Dedifferentiated amniotic fluid mesenchymal stem cell (primary cell): ENCODE measurements around the gene PDE1A.

ENCODE experiments used
- DNase-seq: peaks from one replicate; pipeline ENCODE4 v3.0.0-alpha.2; 2016; ENCODE audit errors: extremely low spot score

The PDE1A gene

GRCh38 chr2:182426918-182427240, at the start of gene PDE1A:
Gene PDE1A (minus strand): TSS chr2:182427036.
- no peak for DNase-seq

- no peak for DNase-seq
Measured at GRCh38 chr2:182473635-182474034, 46.8 kb upstream of the PDE1A start.

GRCh38 chr2:182463760-182464159, 36.9 kb upstream of the PDE1A start:
- DNase-seq: no peak

- peak; percentile 61 for DNase-seq
Measured at GRCh38 chr2:182456784-182457183, 29.9 kb upstream of the PDE1A start.

GRCh38 chr2:182452456-182452990, 25.7 kb upstream of the PDE1A start:
- no peak for DNase-seq

GRCh38 chr2:182448371-182448770, 21.5 kb upstream of the PDE1A start:
- DNase-seq: no peak

GRCh38 chr2:182447863-182448262, 21.0 kb upstream of the PDE1A start:
- peak; percentile 79 for DNase-seq

GRCh38 chr2:182447163-182447562, 20.3 kb upstream of the PDE1A start:
- no peak for DNase-seq

GRCh38 chr2:182446087-182446486, 19.3 kb upstream of the PDE1A start:
- DNase-seq: no peak

GRCh38 chr2:182445391-182445965, 18.6 kb upstream of the PDE1A start:
- DNase-seq: peak; percentile 78

- DNase-seq: peak; percentile 20
Measured at GRCh38 chr2:182444806-182445205, 18.0 kb upstream of the PDE1A start.

- no peak for DNase-seq
Measured at GRCh38 chr2:182444170-182444569, 17.3 kb upstream of the PDE1A start.

- DNase-seq: no peak
Measured at GRCh38 chr2:182436252-182436651, 9.4 kb upstream of the PDE1A start.

GRCh38 chr2:182435754-182436153, 8.9 kb upstream of the PDE1A start:
- DNase-seq: peak; percentile 26

GRCh38 chr2:182432051-182432450, 5.2 kb upstream of the PDE1A start:
- DNase-seq: no peak

GRCh38 chr2:182428476-182428875, 1.6 kb upstream of the PDE1A start:
- no peak for DNase-seq

- peak; percentile 29 for DNase-seq
Measured at GRCh38 chr2:182426082-182426917, 536 bp downstream of the PDE1A start.

- DNase-seq: no peak
Measured at GRCh38 chr2:182422864-182423263, 4.0 kb downstream of the PDE1A start.

- no peak for DNase-seq
Measured at GRCh38 chr2:182420669-182421068, 6.2 kb downstream of the PDE1A start.

GRCh38 chr2:182416861-182417260, 10.0 kb downstream of the PDE1A start:
- no peak for DNase-seq

GRCh38 chr2:182416191-182416590, 10.6 kb downstream of the PDE1A start:
- DNase-seq: no peak

GRCh38 chr2:182415771-182416170, 11.1 kb downstream of the PDE1A start:
- DNase-seq: no peak

GRCh38 chr2:182412858-182413257, 14.0 kb downstream of the PDE1A start:
- DNase-seq: no peak
